HepG2 (cell line): ENCODE results near the gene STK32C. TPM values are rescaled to one million over a fixed set of nuclear protein-coding genes. Genes with fewer than 3 reads are reported as not detected.

Experiments
- ATAC-seq: fragments of 200-7000 bp; cut with Tn5 transposase; 3 replicates; pipeline ENCODE4 v1.9.1; 2020; ENCODE audit warnings: mild to moderate bottlenecking, moderate library complexity
- BruUV-seq: library from RNA; stranded (reverse); fragments of 400-500 nt; replicated peaks from 2 replicates; lab custom pipeline; 2021; lab: Mats Ljungman, UMichigan
- CTCF ChIA-PET: fragments of 300-600 bp; formaldehyde crosslinking; extraction: SDS; loops from one replicate; lab custom pipeline; 2021; ENCODE audit warnings: low total read pairs, inconsistent platforms, low intra/inter-chr PET ratio; lab: Yijun Ruan, JAX
- POLR2A ChIA-PET: fragments of 350-600 bp; sonication (Branson Sonifier 250); formaldehyde crosslinking; loops from one replicate; lab custom pipeline; 2020; ENCODE audit warnings: antibody characterized with exemption, inconsistent platforms; lab: Yijun Ruan, JAX
- DNase-seq: peaks from one replicate; pipeline ENCODE4 v3.0.0-alpha.2; 2015; ENCODE audit warnings: low spot score
- FAIRE-seq: peaks from 3 replicates; lab custom pipeline; 2011; peaks lifted over from hg19 to GRCh38; lab: Jason Lieb, UNC
- H2AFZ ChIP-seq: one replicate; pipeline ENCODE4 v1.6.1; 2011; ENCODE audit warnings: low read length, inconsistent platforms
- H3K27ac ChIP-seq: fragments of 300-600 bp; 3 replicates; pipeline ENCODE4 v1.8.0; 2011; ENCODE audit warnings: mixed run types, mild to moderate bottlenecking, mixed read lengths, low read length, inconsistent platforms; ENCODE audit not compliant: insufficient read depth; ENCODE audit errors: extremely low read length
- H3K27me3 ChIP-seq, 2 experiments: fragments of 200-600 bp in 1 of 2; 2 replicates in 1 of 2; 3 replicates in 1 of 2; pipeline versions ENCODE4 v1.6.0 to v1.8.0; 2011; ENCODE audit warnings: low read length in 2 of 2, mild to moderate bottlenecking in 2 of 2, moderate library complexity in 2 of 2, inconsistent platforms in 1 of 2; ENCODE audit not compliant: insufficient read depth in 2 of 2, control insufficient read depth in 1 of 2
- H3K36me3 ChIP-seq, 2 experiments: fragments of 200-600 bp in 1 of 2; replicated peaks in 1 of 2; 2 replicates in 1 of 2; 3 replicates in 1 of 2; pipeline versions ENCODE4 v1.5.1 to v1.8.0; 2011; ENCODE audit warnings: low read length in 2 of 2, inconsistent platforms in 1 of 2; ENCODE audit not compliant: insufficient read depth in 2 of 2, control insufficient read depth in 1 of 2
- H3K4me1 ChIP-seq: 2 replicates; pipeline ENCODE4 v1.5.1; 2012; ENCODE audit warnings: low read length, inconsistent platforms; ENCODE audit not compliant: insufficient read depth
- H3K4me2 ChIP-seq: 2 replicates; pipeline ENCODE4 v1.6.0; 2011; ENCODE audit warnings: low read depth, low read length, inconsistent platforms
- H3K4me3 ChIP-seq, 3 experiments: fragments of 200-600 bp in 1 of 3; sonication (generic), shearing (Covaris generic) in 1 of 3; replicated peaks in 1 of 3; 2 replicates each; pipeline ENCODE4 v1.5.1; 2011 to 2016; ENCODE audit warnings: low read length in 3 of 3, inconsistent platforms in 2 of 3, low read depth in 2 of 3, mild to moderate bottlenecking in 2 of 3, control low read depth in 1 of 3, mixed read lengths in 1 of 3; ENCODE audit not compliant: insufficient read depth in 1 of 3
- H3K79me2 ChIP-seq: one replicate; pipeline ENCODE4 v1.6.1; 2011; ENCODE audit warnings: low read length, inconsistent platforms; ENCODE audit not compliant: insufficient read depth
- H3K9ac ChIP-seq: 2 replicates; pipeline ENCODE4 v1.6.0; 2011; ENCODE audit warnings: mild to moderate bottlenecking, low read depth, low read length, inconsistent platforms; ENCODE audit not compliant: insufficient read depth
- H3K9me3 ChIP-seq: 2 replicates; pipeline ENCODE4 v1.5.1; 2012; ENCODE audit warnings: mild to moderate bottlenecking, low read length
- H4K20me1 ChIP-seq: 2 replicates; pipeline ENCODE4 v1.6.0; 2011; ENCODE audit warnings: inconsistent platforms, mild to moderate bottlenecking, low read length, moderate library complexity; ENCODE audit not compliant: insufficient read depth
- EZH2 ChIP-seq: conservative IDR thresholded peaks from 2 replicates; pipeline ENCODE4 v1.6.1; 2012; ENCODE audit warnings: mild to moderate bottlenecking, low read depth, low read length, moderate library complexity
- MBD4 ChIP-seq: IDR thresholded peaks from 2 replicates; pipeline ENCODE4 v1.6.1; 2012; ENCODE audit warnings: low read length, inconsistent platforms, borderline replicate concordance
- POLR2AphosphoS5 ChIP-seq: IDR thresholded peaks from 2 replicates; pipeline ENCODE4 v1.6.1; 2012; ENCODE audit warnings: low read depth, low read length
- RARA ChIP-seq: IDR thresholded peaks from 2 replicates; pipeline ENCODE4 v1.6.1; 2016; ENCODE audit warnings: missing genetic modification reagents, missing compliant biosample characterization
- SNAPC2 ChIP-seq: sonication (generic); formaldehyde crosslinking; IDR thresholded peaks from 2 replicates; pipeline ENCODE4 v1.8.1; 2022; ENCODE audit warnings: mild to moderate bottlenecking, missing genetic modification reagents
- SNRNP70 ChIP-seq: fragments of 200-400 bp; formaldehyde crosslinking; IDR thresholded peaks from 2 replicates; pipeline ENCODE4 v1.6.1; 2017; ENCODE audit warnings: mild to moderate bottlenecking, low read depth, low read length, moderate library complexity
- SP140L ChIP-seq: sonication (generic); formaldehyde crosslinking; IDR thresholded peaks from 2 replicates; pipeline ENCODE4 v1.4.0; 2020; ENCODE audit warnings: missing genetic modification reagents, borderline replicate concordance
- SRF ChIP-seq: IDR thresholded peaks from 2 replicates; pipeline ENCODE4 v1.6.1; 2011; ENCODE audit warnings: mild to moderate bottlenecking, low read depth, low read length, moderate library complexity
- TCF12 ChIP-seq, 2 experiments: fragments of 450-650 bp in 1 of 2; sonication (generic) in 1 of 2; formaldehyde crosslinking in 1 of 2; IDR thresholded peaks; 2 replicates each; pipeline versions ENCODE4 v1.6.1 to v1.8.0; 2017 to 2022; ENCODE audit warnings: antibody characterized with exemption in 1 of 2, mild to moderate bottlenecking in 1 of 2, missing genetic modification reagents in 1 of 2, moderate library complexity in 1 of 2
- THAP11 ChIP-seq: IDR thresholded peaks from 2 replicates; pipeline ENCODE4 v1.6.1; 2016; ENCODE audit warnings: missing biosample characterization, missing genetic modification reagents
- ZNF317 ChIP-seq: sonication (generic); formaldehyde crosslinking; IDR thresholded peaks from 2 replicates; pipeline ENCODE4 v1.5.0; 2020; ENCODE audit warnings: mild to moderate bottlenecking, missing genetic modification reagents
- ZNF335 ChIP-seq: sonication (generic); formaldehyde crosslinking; IDR thresholded peaks from 2 replicates; pipeline ENCODE4 v1.4.0; 2020; ENCODE audit warnings: missing genetic modification reagents
- WGBS: methylation state at CpG from one replicate; pipeline ENCODE4 v1.1.6; 2017; ENCODE audit warnings: low lambda C conversion rate; 5-methylcytosine and 5-hydroxymethylcytosine counted together
- in situ Hi-C: cut with HindIII; loops from 2 replicates; pipeline ENCODE4 v1.10.0; 2017; ENCODE audit warnings: low pct_unique_long_range_greater_than_20kb; ENCODE audit not compliant: extremely low pct_ligation_motif_present
- intact Hi-C: fragments of 100-400 bp; cut with micrococcal nuclease; formaldehyde crosslinking; loops from one replicate; pipeline ENCODE4 v1.10.0; 2022; ENCODE audit not compliant: unreplicated experiment
- polyA plus RNA-seq, 8 experiments: library from polyadenylated mRNA; depleted of rRNA in 3 of 8; stranded (reverse) in 7 of 8; unstranded in 1 of 8; fragments of >200 nt; fragmentation: Illumina TruSeq in 4 of 8; extraction: Trizol in 4 of 8; gene quantifications; 2 replicates each; pipeline versions ENCODE4 v1.2.1 to v1.2.3, GENCODE V29; 2011 to 2016; ENCODE audit warnings: low read depth in 4 of 8, missing spikeins in 1 of 8, mixed read lengths in 1 of 8; ENCODE audit not compliant: insufficient read depth in 1 of 8
- total RNA-seq, 5 experiments: library from RNA; depleted of rRNA; stranded (reverse); fragments of >200 nt; fragmentation: Illumina TruSeq; extraction: Trizol; gene quantifications; 2 replicates each; pipeline ENCODE4 v1.2.3, GENCODE V29; 2016; ENCODE audit warnings: low read depth in 1 of 5
- TF ChIP-seq, protein P1 (sequence below): sonication (generic); formaldehyde crosslinking; IDR thresholded peaks from 2 replicates; pipeline ENCODE4 v1.4.0; 2020; ENCODE audit warnings: missing genetic modification reagents, borderline replicate concordance
- TF ChIP-seq, protein P2 (sequence below): sonication (generic); formaldehyde crosslinking; IDR thresholded peaks from 2 replicates; pipeline ENCODE4 v1.8.0; 2022; ENCODE audit warnings: mild to moderate bottlenecking, missing genetic modification reagents, moderate library complexity

Gene STK32C
- total and polyA plus RNA-seq, 2 of the 13 experiments (the other 11 are each of a cell fraction or from before 2014, with no cell fraction given): 10.9 to 19.4 TPM

DNA sequence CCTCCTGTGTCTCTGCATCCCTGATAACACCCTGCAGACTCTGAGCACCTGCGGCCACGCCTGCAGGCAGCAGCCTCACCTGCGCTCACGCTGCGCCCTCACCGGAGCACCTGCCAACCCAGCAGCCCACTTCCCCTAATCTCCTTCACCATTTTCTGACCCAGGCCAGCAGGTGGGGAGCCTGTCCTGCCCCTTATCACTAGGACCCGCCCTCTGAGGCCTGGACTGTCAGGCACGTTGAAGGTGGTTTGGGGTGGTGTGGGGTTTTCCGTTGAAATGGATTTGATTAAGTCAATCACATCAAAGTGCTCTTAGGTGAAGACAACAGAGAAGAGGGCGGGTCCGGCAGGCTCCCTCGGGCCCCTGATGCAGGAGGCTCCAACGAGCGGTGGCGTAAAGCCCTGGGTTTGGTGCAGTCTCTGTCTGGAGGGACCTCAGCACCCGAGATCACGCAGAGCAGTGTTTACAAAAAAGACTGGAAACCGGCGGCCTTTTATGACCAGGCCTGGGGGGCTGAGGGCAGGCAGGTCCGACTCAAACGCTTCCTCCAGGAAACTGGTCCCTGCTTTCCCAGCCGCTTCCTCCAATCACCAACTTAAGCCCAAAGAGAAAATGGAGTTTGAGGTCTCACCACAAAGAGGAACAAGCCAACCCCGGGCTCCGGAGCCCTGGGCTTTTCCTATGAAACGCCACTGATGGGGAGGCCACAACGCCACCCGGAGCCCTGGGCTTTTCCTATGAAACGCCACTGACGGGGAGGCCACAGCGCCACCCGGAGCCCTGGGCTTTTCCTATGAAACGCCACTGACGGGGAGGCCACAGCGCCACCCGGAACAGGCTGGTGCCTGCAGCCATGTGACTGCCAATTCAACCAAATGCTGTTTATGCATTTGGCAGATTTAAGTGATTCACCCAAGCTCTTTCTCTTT, 75.5 kb downstream of the STK32C start:
- Histone ChIP-seq H4K20me1 (no peaks in the 10 kb centered on the region), H3K36me3 (no peaks in the 10 kb centered on the region), H3K9me3 (no peaks in the 10 kb centered on the region), H3K27ac (no peak overlapping the region), H3K79me2 (no peaks in the 10 kb centered on the region), H3K9ac (no peak overlapping the region), H3K27me3 (no peaks in the 10 kb centered on the region), H3K4me3 (no peak overlapping the region), H2AFZ (no peak overlapping the region), H3K4me1 (no peaks in the 10 kb centered on the region), H3K4me2 (no peak overlapping the region)
- BruUV-seq: no TSS peak
- 79% methylated on average over 26 of the region's 35 CpGs for WGBS
- FAIRE-seq (no peak), DNase-seq (no peak), ATAC-seq (no peak)
- ChIA-PET POLR2A (no interaction called here), CTCF (no interaction called here)
- TF ChIP-seq THAP11: no peak
- TF ChIP-seq RARA (CRISPR knock-in tag): no peak
- no peak for TF ChIP-seq SNRNP70
- no peak for TF ChIP-seq MBD4
- no peak for TF ChIP-seq SRF
- no peak for TF ChIP-seq EZH2
- TF ChIP-seq, protein P1, sequence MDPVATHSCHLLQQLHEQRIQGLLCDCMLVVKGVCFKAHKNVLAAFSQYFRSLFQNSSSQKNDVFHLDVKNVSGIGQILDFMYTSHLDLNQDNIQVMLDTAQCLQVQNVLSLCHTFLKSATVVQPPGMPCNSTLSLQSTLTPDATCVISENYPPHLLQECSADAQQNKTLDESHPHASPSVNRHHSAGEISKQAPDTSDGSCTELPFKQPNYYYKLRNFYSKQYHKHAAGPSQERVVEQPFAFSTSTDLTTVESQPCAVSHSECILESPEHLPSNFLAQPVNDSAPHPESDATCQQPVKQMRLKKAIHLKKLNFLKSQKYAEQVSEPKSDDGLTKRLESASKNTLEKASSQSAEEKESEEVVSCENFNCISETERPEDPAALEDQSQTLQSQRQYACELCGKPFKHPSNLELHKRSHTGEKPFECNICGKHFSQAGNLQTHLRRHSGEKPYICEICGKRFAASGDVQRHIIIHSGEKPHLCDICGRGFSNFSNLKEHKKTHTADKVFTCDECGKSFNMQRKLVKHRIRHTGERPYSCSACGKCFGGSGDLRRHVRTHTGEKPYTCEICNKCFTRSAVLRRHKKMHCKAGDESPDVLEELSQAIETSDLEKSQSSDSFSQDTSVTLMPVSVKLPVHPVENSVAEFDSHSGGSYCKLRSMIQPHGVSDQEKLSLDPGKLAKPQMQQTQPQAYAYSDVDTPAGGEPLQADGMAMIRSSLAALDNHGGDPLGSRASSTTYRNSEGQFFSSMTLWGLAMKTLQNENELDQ (CRISPR knock-in tag): no peak
- no peak for TF ChIP-seq TCF12 (IDR thresholded peaks at IDR 0.05)
- TF ChIP-seq TCF12 (CRISPR knock-in tag; IDR thresholded peaks at IDR 0.05): no peak
- no peak for TF ChIP-seq ZNF335 (CRISPR knock-in tag)
- TF ChIP-seq SP140L: no peak
- no peak for TF ChIP-seq ZNF317 (CRISPR knock-in tag)
- TF ChIP-seq POLR2AphosphoS5: no peak
- no peak for TF ChIP-seq SNAPC2 (CRISPR knock-in tag)
- TF ChIP-seq, protein P2, sequence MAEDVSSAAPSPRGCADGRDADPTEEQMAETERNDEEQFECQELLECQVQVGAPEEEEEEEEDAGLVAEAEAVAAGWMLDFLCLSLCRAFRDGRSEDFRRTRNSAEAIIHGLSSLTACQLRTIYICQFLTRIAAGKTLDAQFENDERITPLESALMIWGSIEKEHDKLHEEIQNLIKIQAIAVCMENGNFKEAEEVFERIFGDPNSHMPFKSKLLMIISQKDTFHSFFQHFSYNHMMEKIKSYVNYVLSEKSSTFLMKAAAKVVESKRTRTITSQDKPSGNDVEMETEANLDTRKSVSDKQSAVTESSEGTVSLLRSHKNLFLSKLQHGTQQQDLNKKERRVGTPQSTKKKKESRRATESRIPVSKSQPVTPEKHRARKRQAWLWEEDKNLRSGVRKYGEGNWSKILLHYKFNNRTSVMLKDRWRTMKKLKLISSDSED: no peak
- in situ Hi-C loops: no loop called here
- intact Hi-C loops: no loop called here
